ENCODE results near the gene ALOX15B. TPM values are rescaled to one million over a fixed set of nuclear protein-coding genes. Genes with fewer than 3 reads are reported as not detected.
A peak's percentile ranks its signal among the peaks of the same experiment; 100 is the strongest.
"Not testable (repeated sequence)": the region's sequence is repeated elsewhere in the genome, so short reads cannot be mapped to it uniquely, and the experiment has no call there.

Gene ALOX15B
- total RNA-seq, 6 experiments from 2014 or later = not detected

- TF ChIP-seq CTCF (IDR thresholded peaks at IDR 0.05) = no peak
- no peaks in the 10 kb centered on the region for H3K36me3 Mint-ChIP-seq (ENCODE audit: low read depth)
- no peaks in the 10 kb centered on the region for H3K9me3 Mint-ChIP-seq
- no peak overlapping the region for H3K4me3 Mint-ChIP-seq
- peaks cover 52% of the 10 kb centered on the region for H3K4me1 Mint-ChIP-seq (ENCODE audit: low read depth)
- H3K27ac Mint-ChIP-seq = no peak overlapping the region
- DNase-seq = no peak
- peaks cover 25% of the 10 kb centered on the region for H3K27me3 Mint-ChIP-seq (ENCODE audit: insufficient read depth)
Measured at GRCh38 chr17:8019665-8020650, 18.9 kb upstream of the ALOX15B start.

GRCh38 chr17:8020776-8021564, 17.9 kb upstream of the ALOX15B start:
- Mint-ChIP-seq H3K27me3 (ENCODE audit: insufficient read depth) (peaks cover 30% of the 10 kb centered on the region), H3K4me1 (ENCODE audit: low read depth) (peaks cover 52% of the 10 kb centered on the region), H3K4me3 (no peak overlapping the region)

GRCh38 chr17:8021565-8022359, 17.1 kb upstream of the ALOX15B start:
- TF ChIP-seq CTCF (IDR thresholded peaks at IDR 0.05) = no peak
- H3K9me3 Mint-ChIP-seq = no peaks in the 10 kb centered on the region
- H3K36me3 Mint-ChIP-seq (ENCODE audit: low read depth) = no peaks in the 10 kb centered on the region
- no peak for DNase-seq
- H3K4me1 Mint-ChIP-seq (ENCODE audit: low read depth) = peaks cover 49% of the 10 kb centered on the region
- no peak overlapping the region for H3K4me3 Mint-ChIP-seq
- no peak overlapping the region; the same call in 1 of the 2 replicates for H3K27ac Mint-ChIP-seq
- H3K27me3 Mint-ChIP-seq (ENCODE audit: insufficient read depth) = peaks cover 35% of the 10 kb centered on the region

More at GRCh38 chr17:8020776-8021564, 17.9 kb upstream of the ALOX15B start:
- Mint-ChIP-seq H3K36me3 (ENCODE audit: low read depth) (no peaks in the 10 kb centered on the region), H3K27ac (no peak overlapping the region), H3K9me3 (no peaks in the 10 kb centered on the region)
- DNase-seq = no peak
- no peak for TF ChIP-seq CTCF (IDR thresholded peaks at IDR 0.05)

GRCh38 chr17:8022360-8023003, 16.4 kb upstream of the ALOX15B start:
- H3K4me1 Mint-ChIP-seq (ENCODE audit: low read depth) = peaks cover 42% of the 10 kb centered on the region
- H3K27me3 Mint-ChIP-seq (ENCODE audit: insufficient read depth) = peaks cover 35% of the 10 kb centered on the region
- no peak for TF ChIP-seq CTCF (IDR thresholded peaks at IDR 0.05)
- no peak overlapping the region for H3K27ac Mint-ChIP-seq
- H3K9me3 Mint-ChIP-seq = no peaks in the 10 kb centered on the region
- no peaks in the 10 kb centered on the region for H3K36me3 Mint-ChIP-seq (ENCODE audit: low read depth)
- DNase-seq = no peak
- H3K4me3 Mint-ChIP-seq = no peak overlapping the region

GRCh38 chr17:8024161-8024560, 14.7 kb upstream of the ALOX15B start:
- not testable (repeated sequence) for H3K4me3 Mint-ChIP-seq; H3K9me3 Mint-ChIP-seq; H3K36me3 Mint-ChIP-seq (ENCODE audit: low read depth); DNase-seq
- peaks cover 42% of the 10 kb centered on the region for H3K27me3 Mint-ChIP-seq (ENCODE audit: insufficient read depth)
- peak overlapping the region; percentile 14; the same call in 1 of the 2 replicates for H3K27ac Mint-ChIP-seq
- H3K4me1 Mint-ChIP-seq (ENCODE audit: low read depth) = peaks cover 39% of the 10 kb centered on the region
